Ascending aorta (tissue), 2 donors: ENCODE data around the gene STX8. TPM values are rescaled to one million over a fixed set of nuclear protein-coding genes. Genes with fewer than 3 reads are reported as not detected.

Experiments
- DNase-seq, 2 donors: peaks; one replicate each; pipeline ENCODE4 v3.0.0-alpha.2; 2019; ENCODE audit warnings: low spot score in 2 of 2
- H3K27ac ChIP-seq, 2 donors: fragments of 200-600 bp; sonication (generic); one replicate each; pipeline ENCODE4 v1.5.1; 2016 to 2017; ENCODE audit warnings: mild to moderate bottlenecking in 1 of 2
- H3K27me3 ChIP-seq: fragments of 200-600 bp; sonication (generic); one replicate; pipeline ENCODE4 v1.5.1; 2017
- H3K36me3 ChIP-seq, 2 donors: fragments of 200-600 bp; sonication (generic); one replicate each; pipeline ENCODE4 v1.5.1; 2016
- H3K4me1 ChIP-seq, 2 donors: fragments of 200-600 bp; sonication (generic); one replicate each; pipeline ENCODE4 v1.5.1; 2016 to 2017; ENCODE audit warnings: mild to moderate bottlenecking in 1 of 2
- H3K4me3 ChIP-seq, 2 donors: fragments of 200-600 bp; sonication (generic); one replicate each; pipeline ENCODE4 v1.5.1; 2016 to 2017; ENCODE audit warnings: mild to moderate bottlenecking in 1 of 2
- H3K9me3 ChIP-seq, 2 donors: fragments of 200-600 bp; sonication (generic); one replicate each; pipeline ENCODE4 v1.5.1; 2016
- intact Hi-C: fragments of 100-400 bp; cut with DNase I; formaldehyde crosslinking; loops from one replicate; pipeline ENCODE4 v1.15.1; 2023
- total RNA-seq: library from RNA; depleted of rRNA; stranded (reverse); fragments of >200 nt; gene quantifications from one replicate; pipeline ENCODE4 v1.1.0, GENCODE V29; 2016
- TF ChIP-seq, protein P1 (sequence below), 3 experiments: fragments of 200-600 bp in 2 of 3; fragments of 450-650 bp in 1 of 3; sonication (generic) in 2 of 3; IDR thresholded peaks; one replicate each; pipeline ENCODE4 v1.5.1; 2016 to 2019; ENCODE audit warnings: antibody characterized with exemption in 3 of 3, mild to moderate bottlenecking in 1 of 3, moderate library complexity in 1 of 3

STX8 gene
- total RNA-seq, 1 donor from 2014 or later: 7.6 TPM

DNA sequence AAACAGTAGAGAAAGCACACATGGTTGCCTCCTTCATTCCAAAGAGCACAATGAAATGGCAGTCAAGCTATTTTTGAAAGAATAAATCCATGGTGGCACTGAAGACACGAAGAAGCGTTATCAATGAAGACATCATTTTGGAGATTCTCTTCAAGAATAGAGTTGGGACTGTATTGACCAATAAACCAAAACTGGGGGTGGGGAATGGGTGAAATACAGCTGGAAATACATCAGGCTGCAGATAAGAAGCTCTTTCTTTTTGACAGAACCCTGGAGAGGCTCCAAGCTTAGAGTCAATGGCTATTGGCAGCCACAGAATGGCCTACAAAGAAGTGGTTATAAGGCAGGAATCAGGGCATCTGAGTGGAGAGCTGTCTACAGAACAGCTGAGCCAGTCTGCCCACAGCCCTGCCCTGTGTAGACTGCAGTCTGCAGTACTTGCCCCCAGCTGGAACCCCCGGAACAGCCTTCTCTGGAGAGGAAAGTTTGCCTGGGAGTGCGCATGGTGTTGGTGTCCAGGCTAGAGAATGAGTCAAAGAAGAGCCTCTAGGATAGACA lies 100.4 kb downstream of the STX8 start:
- Histone ChIP-seq H3K9me3 (no peaks in the 10 kb centered on the region), H3K4me3 (no peak overlapping the region), H3K27me3 (no peaks in the 10 kb centered on the region), H3K27ac (no peak overlapping the region), H3K36me3 (no peaks in the 10 kb centered on the region), H3K4me1 (no peaks in the 10 kb centered on the region)
- TF ChIP-seq, protein P1, sequence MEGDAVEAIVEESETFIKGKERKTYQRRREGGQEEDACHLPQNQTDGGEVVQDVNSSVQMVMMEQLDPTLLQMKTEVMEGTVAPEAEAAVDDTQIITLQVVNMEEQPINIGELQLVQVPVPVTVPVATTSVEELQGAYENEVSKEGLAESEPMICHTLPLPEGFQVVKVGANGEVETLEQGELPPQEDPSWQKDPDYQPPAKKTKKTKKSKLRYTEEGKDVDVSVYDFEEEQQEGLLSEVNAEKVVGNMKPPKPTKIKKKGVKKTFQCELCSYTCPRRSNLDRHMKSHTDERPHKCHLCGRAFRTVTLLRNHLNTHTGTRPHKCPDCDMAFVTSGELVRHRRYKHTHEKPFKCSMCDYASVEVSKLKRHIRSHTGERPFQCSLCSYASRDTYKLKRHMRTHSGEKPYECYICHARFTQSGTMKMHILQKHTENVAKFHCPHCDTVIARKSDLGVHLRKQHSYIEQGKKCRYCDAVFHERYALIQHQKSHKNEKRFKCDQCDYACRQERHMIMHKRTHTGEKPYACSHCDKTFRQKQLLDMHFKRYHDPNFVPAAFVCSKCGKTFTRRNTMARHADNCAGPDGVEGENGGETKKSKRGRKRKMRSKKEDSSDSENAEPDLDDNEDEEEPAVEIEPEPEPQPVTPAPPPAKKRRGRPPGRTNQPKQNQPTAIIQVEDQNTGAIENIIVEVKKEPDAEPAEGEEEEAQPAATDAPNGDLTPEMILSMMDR (IDR thresholded peaks at IDR 0.05): no peak
- DNase-seq: no peak
- intact Hi-C loops: loop anchor here (5.0 kb wide), 1 partner anchor 43 kb away; no protein-coding TSS in a partner anchor

DNA sequence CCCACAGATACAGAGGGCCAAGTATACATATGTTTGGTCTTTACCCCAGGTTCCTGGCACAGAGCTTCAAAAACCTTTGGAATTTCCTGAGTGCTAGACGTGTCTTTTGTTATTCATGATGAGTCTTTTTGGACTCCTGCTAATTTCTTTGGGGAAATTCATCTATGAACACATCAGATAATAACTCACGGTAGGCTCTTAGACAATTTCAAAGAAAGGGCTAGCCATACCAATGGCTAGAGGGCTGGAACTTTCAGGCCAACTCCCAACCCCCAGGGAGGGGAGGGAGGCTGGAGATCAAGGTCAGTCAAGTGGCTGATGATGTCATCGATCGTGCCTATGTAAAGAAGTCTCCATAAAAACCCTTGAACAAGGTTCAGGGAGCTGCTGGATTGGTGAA lies 101.9 kb downstream of the STX8 start:
- Histone ChIP-seq H3K27ac (no peak overlapping the region), H3K4me1 (no peaks in the 10 kb centered on the region), H3K4me3 (no peak overlapping the region), H3K36me3 (no peaks in the 10 kb centered on the region), H3K9me3 (no peaks in the 10 kb centered on the region), H3K27me3 (no peaks in the 10 kb centered on the region)
- TF ChIP-seq, protein P1 (IDR thresholded peaks at IDR 0.05): no peak
- no peak for DNase-seq
- intact Hi-C loops: no loop called here

DNA sequence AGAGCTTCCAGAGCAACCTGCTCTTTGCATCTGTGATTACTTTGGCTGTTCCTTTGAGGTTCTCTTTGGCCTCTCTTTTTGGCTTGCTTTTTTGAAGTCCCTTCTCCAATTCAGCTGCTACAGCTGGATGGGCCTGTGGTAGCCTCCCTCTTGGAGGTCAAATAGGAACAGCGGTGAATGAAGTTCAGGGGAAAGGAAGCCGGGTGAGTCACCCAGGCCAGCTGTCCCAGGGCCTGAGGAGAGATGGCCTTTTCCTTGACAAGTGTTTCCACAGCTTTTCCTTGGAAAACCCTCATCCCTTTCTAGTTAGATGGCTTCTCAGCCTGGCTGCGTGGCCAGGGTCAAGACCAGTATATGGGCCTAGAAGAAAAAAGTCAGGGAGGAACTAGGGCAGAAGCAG lies 103.1 kb downstream of the STX8 start:
- Histone ChIP-seq H3K36me3 (no peaks in the 10 kb centered on the region), H3K4me1 (no peaks in the 10 kb centered on the region), H3K27ac (no peak overlapping the region), H3K27me3 (no peaks in the 10 kb centered on the region), H3K4me3 (no peak overlapping the region), H3K9me3 (no peaks in the 10 kb centered on the region)
- DNase-seq: no peak
- TF ChIP-seq, protein P1 (IDR thresholded peaks at IDR 0.05): no peak
- intact Hi-C loops: no loop called here

DNA sequence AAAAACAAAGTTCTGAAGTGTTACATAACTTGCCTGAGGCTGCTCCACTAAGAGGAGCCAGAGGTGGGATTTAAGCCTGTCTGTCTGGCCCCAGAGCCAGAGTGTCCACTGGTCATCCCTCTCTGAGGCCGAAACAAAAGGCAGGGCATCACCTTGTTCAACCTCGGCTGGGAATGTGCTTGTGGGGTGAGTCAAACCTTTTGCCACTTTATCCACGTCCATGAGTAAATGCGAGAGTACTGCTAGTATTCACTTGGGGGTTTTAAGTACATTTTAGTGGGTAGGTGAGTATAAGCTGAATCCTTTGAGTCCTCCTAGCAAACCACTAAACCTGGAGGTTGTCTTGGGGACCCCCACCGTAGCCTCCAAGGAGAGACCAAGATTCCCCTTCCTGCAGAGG lies 103.5 kb downstream of the STX8 start:
- intact Hi-C loops: no loop called here
- TF ChIP-seq, protein P1 (IDR thresholded peaks at IDR 0.05): no peak
- Histone ChIP-seq H3K36me3 (no peaks in the 10 kb centered on the region), H3K4me3 (no peak overlapping the region), H3K4me1 (no peaks in the 10 kb centered on the region), H3K27ac (no peak overlapping the region), H3K9me3 (no peaks in the 10 kb centered on the region), H3K27me3 (no peaks in the 10 kb centered on the region)
- DNase-seq: no peak

DNA sequence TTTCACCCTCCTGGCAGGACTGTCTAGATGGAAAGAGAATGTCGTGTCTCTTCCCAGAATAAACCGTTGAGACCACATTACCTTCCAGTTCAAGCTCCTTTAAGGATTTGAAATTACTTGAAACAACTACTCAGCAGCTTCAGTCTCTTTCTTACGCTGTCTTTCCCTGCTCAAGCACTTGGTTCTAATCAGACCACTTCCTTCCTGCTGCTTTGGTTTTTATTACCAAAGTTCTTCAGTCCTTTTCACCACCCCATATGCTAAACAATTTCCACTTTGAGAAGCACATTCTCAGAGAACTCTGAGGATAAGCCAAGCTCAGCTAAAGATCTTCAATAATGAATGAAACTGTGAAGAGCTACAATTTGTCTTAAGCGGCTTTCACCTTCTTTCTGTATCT lies 105.4 kb downstream of the STX8 start:
- Histone ChIP-seq H3K27me3 (no peaks in the 10 kb centered on the region), H3K27ac (no peak overlapping the region), H3K4me1 (no peaks in the 10 kb centered on the region), H3K9me3 (no peaks in the 10 kb centered on the region), H3K36me3 (no peaks in the 10 kb centered on the region), H3K4me3 (no peak overlapping the region)
- DNase-seq: no peak
- intact Hi-C loops: no loop called here
- TF ChIP-seq, protein P1 (IDR thresholded peaks at IDR 0.05): no peak

DNA sequence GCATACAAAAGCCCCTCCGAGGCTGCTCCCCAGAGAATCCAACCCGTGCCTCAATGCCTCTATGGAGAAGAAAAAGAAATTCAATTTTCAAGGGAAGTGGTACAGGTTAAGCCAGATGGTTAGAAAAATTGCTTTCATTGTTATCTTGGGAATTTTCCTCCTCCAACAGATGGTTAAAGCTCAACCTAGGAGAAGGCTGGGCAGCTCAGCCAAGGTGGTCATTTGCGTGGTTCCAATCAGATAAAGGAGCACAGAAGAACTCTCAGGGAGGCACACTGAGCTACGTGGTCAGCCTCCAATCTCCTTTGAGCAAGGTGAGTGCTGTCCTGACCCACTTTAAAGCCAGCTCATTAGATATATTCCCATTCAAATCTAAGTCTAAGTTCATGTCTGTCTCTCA lies 106.7 kb downstream of the STX8 start:
- no peaks in the 10 kb centered on the region for H3K27me3 ChIP-seq
- no peak overlapping the region for H3K27ac ChIP-seq
- H3K36me3 ChIP-seq: no peaks in the 10 kb centered on the region
- no peak overlapping the region for H3K4me3 ChIP-seq
- H3K9me3 ChIP-seq: no peaks in the 10 kb centered on the region
- TF ChIP-seq, protein P1 (IDR thresholded peaks at IDR 0.05): no peak
- no peak for DNase-seq
- intact Hi-C loops: no loop called here
- H3K4me1 ChIP-seq: peaks cover 0 to 2% of the 10 kb centered on the region in 2 donors
